Measurements from ENCODE around the gene TNFSF11. TPM values are rescaled to one million over a fixed set of nuclear protein-coding genes. Genes with fewer than 3 reads are reported as not detected.

The TNFSF11 gene
- total and polyA plus RNA-seq, 2 experiments from 2014 or later: not detected

DNA sequence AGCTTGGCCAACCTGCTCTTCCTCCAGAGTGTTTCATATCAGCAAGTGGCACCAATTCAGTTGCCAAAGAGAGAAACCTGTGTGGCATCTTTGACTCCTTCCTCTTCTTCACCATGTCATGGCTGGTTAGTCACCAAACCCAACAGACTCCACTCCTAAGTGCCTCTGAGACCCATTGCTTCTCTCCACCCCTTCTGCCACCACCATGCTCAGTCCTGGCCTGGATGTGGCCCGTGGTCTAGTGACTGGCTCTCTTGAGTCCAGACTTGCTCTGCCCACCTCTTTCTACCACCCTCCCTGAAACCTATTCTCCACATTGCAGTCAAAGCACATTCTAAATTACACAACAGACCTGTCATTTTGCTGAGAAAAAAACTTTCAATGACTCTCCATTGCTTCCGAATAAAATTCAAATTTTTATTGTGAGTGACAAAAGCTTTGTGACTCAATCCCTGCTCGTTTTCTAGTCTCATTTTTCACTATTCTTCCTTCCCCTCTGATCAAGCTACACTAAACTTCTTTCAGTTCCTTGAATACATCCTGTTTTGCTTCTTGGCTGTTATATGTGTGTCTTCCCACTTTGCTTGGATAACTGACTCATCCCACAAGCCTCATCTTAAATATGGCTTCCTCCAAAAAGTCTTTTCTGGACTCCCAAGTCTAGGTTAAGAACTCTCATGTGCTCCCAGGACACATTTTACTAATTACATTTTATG lies 12.0 kb upstream of the TNFSF11 start:
- Histone ChIP-seq H3K27me3 (replicated peaks; ENCODE audit: insufficient read depth) (no peaks in the 10 kb centered on the region), H3K4me2 (ENCODE audit: unreplicated experiment) (no peak overlapping the region), H3K4me1 (ENCODE audit: insufficient read depth) (no peaks in the 10 kb centered on the region), H3K36me3 (ENCODE audit: low read depth) (no peaks in the 10 kb centered on the region), H3K9me2 (ENCODE audit: insufficient read depth) (no peaks in the 10 kb centered on the region), H3K9ac (no peak overlapping the region), H3K79me2 (ENCODE audit: insufficient read depth) (no peaks in the 10 kb centered on the region), H3K9me3 (ENCODE audit: low read depth) (no peaks in the 10 kb centered on the region), H2AFZ (no peak overlapping the region), H3K27ac (no peak overlapping the region), H3F3A (ENCODE audit: insufficient read depth) (no peaks in the 10 kb centered on the region), H3K4me3 (no peak overlapping the region), H4K20me1 (ENCODE audit: insufficient read depth) (no peaks in the 10 kb centered on the region)
- in situ Hi-C loops (cut with MboI): no loop called here
- no peak for TF ChIP-seq EZH2phosphoT487 (IDR thresholded peaks at IDR 0.05; ENCODE audit: insufficient read depth, low read depth)
- TF ChIP-seq EZH2 (IDR thresholded peaks at IDR 0.05; ENCODE audit: insufficient read depth, poor library complexity, severe bottlenecking): no peak
- no peak for DNase-seq
- 40 to 43% methylated on average over 3 of the region's 3 CpGs for WGBS, 2 experiments (ENCODE audit: low coverage in 1 of 2, low lambda C conversion rate in 2 of 2, missing lambda C conversion rate in 2 of 2)

DNA sequence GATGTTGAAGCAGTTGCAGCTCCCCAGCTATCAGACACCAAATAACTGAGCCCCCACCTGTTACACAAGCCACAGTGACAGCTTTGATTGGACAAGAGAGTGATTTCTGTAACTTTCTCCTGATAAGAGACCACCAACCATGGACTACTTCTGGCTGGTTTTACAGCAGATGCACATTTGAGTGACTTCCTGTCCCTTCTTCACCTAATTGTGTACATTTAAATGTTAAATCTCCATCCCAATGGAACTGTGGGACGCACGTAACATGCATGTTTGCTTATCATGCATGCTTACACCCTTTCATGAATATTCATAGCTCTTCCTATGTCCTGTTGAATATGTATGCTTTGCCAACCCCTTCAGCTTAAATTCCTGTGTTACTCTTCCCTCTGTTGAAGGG lies 6.0 kb upstream of the TNFSF11 start:
- no peak overlapping the region for H3K27ac ChIP-seq
- H3K4me1 ChIP-seq (ENCODE audit: insufficient read depth): no peaks in the 10 kb centered on the region
- no peaks in the 10 kb centered on the region for H4K20me1 ChIP-seq (ENCODE audit: insufficient read depth)
- DNase-seq: no peak
- no peaks in the 10 kb centered on the region for H3K9me3 ChIP-seq (ENCODE audit: low read depth)
- H3K9ac ChIP-seq: no peak overlapping the region
- WGBS, 2 experiments (ENCODE audit: low coverage in 1 of 2, low lambda C conversion rate in 2 of 2, missing lambda C conversion rate in 2 of 2): 8 to 10% methylated on average over 2 of the region's 2 CpGs
- no peaks in the 10 kb centered on the region for H3K36me3 ChIP-seq (ENCODE audit: low read depth)
- in situ Hi-C loops (cut with MboI): no loop called here
- peaks cover 19% of the 10 kb centered on the region for H3K27me3 ChIP-seq (replicated peaks; ENCODE audit: insufficient read depth)
- H3K79me2 ChIP-seq (ENCODE audit: insufficient read depth): no peaks in the 10 kb centered on the region
- H3K4me3 ChIP-seq: no peak overlapping the region
- H2AFZ ChIP-seq: no peak overlapping the region
- no peak overlapping the region for H3K4me2 ChIP-seq (ENCODE audit: unreplicated experiment)
- TF ChIP-seq EZH2 (IDR thresholded peaks at IDR 0.05; ENCODE audit: insufficient read depth, poor library complexity, severe bottlenecking) (no peak), EZH2phosphoT487 (IDR thresholded peaks at IDR 0.05; ENCODE audit: insufficient read depth, low read depth) (no peak)
- H3F3A ChIP-seq (ENCODE audit: insufficient read depth): no peaks in the 10 kb centered on the region
- no peaks in the 10 kb centered on the region for H3K9me2 ChIP-seq (ENCODE audit: insufficient read depth)

DNA sequence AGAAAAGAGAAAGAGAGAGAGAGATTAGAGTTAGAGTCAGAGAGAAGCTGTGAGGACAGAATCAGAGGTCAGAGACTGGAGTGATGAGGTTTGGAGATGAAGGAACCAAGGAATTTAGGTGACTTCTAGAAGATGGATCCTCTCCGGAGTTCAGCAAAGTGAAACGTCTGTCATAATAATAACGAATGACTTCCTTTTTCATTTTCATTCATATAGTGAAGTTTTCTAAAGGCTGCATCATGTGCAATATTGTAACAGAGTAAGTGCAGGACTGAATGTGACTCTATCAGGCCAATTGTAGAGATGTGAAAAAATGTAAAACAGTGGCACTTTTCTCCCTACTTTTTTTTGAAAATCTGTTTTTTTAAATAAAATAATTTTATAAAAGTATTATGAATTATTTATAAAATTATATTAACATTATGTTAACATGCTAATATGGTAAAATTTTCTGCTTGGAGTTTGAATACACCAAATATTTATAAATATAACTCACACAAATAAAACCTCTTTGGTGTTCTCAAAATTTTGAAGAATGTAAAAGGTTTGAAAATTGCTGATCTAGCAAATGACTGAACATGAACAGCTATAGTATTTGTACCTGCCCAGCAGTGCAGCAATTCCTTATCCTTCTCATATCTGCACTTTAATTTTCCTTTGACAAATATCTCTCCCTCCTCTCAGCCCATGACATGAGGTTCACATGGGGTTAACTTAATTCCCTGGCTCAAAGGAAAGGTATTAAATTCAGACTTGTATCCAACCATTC lies 4.2 kb upstream of the TNFSF11 start:
- DNase-seq: no peak
- H3K4me3 ChIP-seq: no peak overlapping the region
- no peak overlapping the region for H2AFZ ChIP-seq
- H4K20me1 ChIP-seq (ENCODE audit: insufficient read depth): no peaks in the 10 kb centered on the region
- H3K79me2 ChIP-seq (ENCODE audit: insufficient read depth): no peaks in the 10 kb centered on the region
- no peaks in the 10 kb centered on the region for H3F3A ChIP-seq (ENCODE audit: insufficient read depth)
- H3K9me3 ChIP-seq (ENCODE audit: low read depth): no peaks in the 10 kb centered on the region
- H3K4me1 ChIP-seq (ENCODE audit: insufficient read depth): no peaks in the 10 kb centered on the region
- H3K36me3 ChIP-seq (ENCODE audit: low read depth): no peaks in the 10 kb centered on the region
- H3K27me3 ChIP-seq (replicated peaks; ENCODE audit: insufficient read depth): peaks cover 37% of the 10 kb centered on the region
- in situ Hi-C loops (cut with MboI): no loop called here
- no peak for TF ChIP-seq EZH2phosphoT487 (IDR thresholded peaks at IDR 0.05; ENCODE audit: insufficient read depth, low read depth)
- TF ChIP-seq EZH2 (IDR thresholded peaks at IDR 0.05; ENCODE audit: insufficient read depth, poor library complexity, severe bottlenecking): no peak
- no peak overlapping the region for H3K9ac ChIP-seq
- 46 to 49% methylated on average over 3 of the region's 3 CpGs for WGBS, 2 experiments (ENCODE audit: low coverage in 1 of 2, low lambda C conversion rate in 2 of 2, missing lambda C conversion rate in 2 of 2)
- H3K27ac ChIP-seq: no peak overlapping the region
- H3K4me2 ChIP-seq (ENCODE audit: unreplicated experiment): no peak overlapping the region
- no peaks in the 10 kb centered on the region for H3K9me2 ChIP-seq (ENCODE audit: insufficient read depth)

DNA sequence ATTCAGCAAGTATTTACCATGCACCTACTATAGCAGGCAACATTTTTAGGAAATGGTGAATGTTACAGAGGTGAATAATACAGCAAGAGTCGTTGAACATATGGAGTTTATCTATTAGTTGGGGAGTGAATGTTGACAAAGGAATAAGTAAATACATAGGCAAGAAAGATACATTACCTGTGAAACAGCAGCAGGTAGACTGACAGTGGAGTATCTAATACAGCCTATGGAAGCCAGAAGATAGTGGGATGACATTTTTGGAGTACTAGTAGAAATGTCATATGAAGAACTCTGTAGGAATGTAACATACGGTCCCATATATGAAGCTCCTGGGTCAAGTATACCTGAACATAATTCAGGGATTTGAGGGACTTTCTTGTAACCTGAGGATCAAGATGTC lies 2.1 kb upstream of the TNFSF11 start:
- Histone ChIP-seq H3K4me2 (ENCODE audit: unreplicated experiment) (no peak overlapping the region), H2AFZ (no peak overlapping the region), H3K27ac (no peak overlapping the region), H3K4me3 (no peak overlapping the region), H3K9me3 (ENCODE audit: low read depth) (no peaks in the 10 kb centered on the region), H3F3A (ENCODE audit: insufficient read depth) (no peaks in the 10 kb centered on the region), H3K36me3 (ENCODE audit: low read depth) (no peaks in the 10 kb centered on the region), H3K9ac (no peak overlapping the region), H3K4me1 (ENCODE audit: insufficient read depth) (no peaks in the 10 kb centered on the region), H4K20me1 (ENCODE audit: insufficient read depth) (no peaks in the 10 kb centered on the region), H3K27me3 (replicated peaks; ENCODE audit: insufficient read depth) (peaks cover 58% of the 10 kb centered on the region), H3K9me2 (ENCODE audit: insufficient read depth) (no peaks in the 10 kb centered on the region), H3K79me2 (ENCODE audit: insufficient read depth) (no peaks in the 10 kb centered on the region)
- no peak for DNase-seq
- 51 to 54% methylated on average over 2 of the region's 2 CpGs for WGBS, 2 experiments (ENCODE audit: low coverage in 1 of 2, low lambda C conversion rate in 2 of 2, missing lambda C conversion rate in 2 of 2)
- in situ Hi-C loops (cut with MboI): no loop called here
- TF ChIP-seq EZH2 (IDR thresholded peaks at IDR 0.05; ENCODE audit: insufficient read depth, poor library complexity, severe bottlenecking): no peak
- no peak for TF ChIP-seq EZH2phosphoT487 (IDR thresholded peaks at IDR 0.05; ENCODE audit: insufficient read depth, low read depth)
